CD14-positive monocyte (primary cell): Measurements from ENCODE around the gene PRKAG3. TPM values are rescaled to one million over a fixed set of nuclear protein-coding genes. Genes with fewer than 3 reads are reported as not detected.
A peak's percentile ranks its signal among the peaks of the same experiment; 100 is the strongest.

Source experiments
- DNase-seq, 3 donors: peaks; one replicate each; pipeline ENCODE4 v3.0.0-alpha.2; 2011 to 2022
- H2AFZ ChIP-seq: 2 replicates; pipeline ENCODE4 v1.6.0; 2012; ENCODE audit warnings: mild to moderate bottlenecking, low read depth, low read length, inconsistent platforms; ENCODE audit not compliant: insufficient read depth, poor library complexity, severe bottlenecking
- H3K27ac ChIP-seq, 2 donors: 1 replicate in 1 of 2; 2 replicates in 1 of 2; pipeline ENCODE4 v1.5.1; 2012 to 2013; ENCODE audit warnings: low read length in 2 of 2, control low read depth in 1 of 2, inconsistent platforms in 1 of 2, low read depth in 1 of 2, mild to moderate bottlenecking in 1 of 2
- H3K27me3 ChIP-seq, 2 donors: one replicate each; pipeline versions ENCODE4 v1.6.0 to v1.6.1; 2011 to 2013; ENCODE audit warnings: low read length in 2 of 2; ENCODE audit not compliant: control insufficient read depth in 2 of 2, insufficient read depth in 2 of 2
- H3K36me3 ChIP-seq, 2 donors: replicated peaks in 1 of 2; 1 replicate in 1 of 2; 2 replicates in 1 of 2; pipeline versions ENCODE4 v1.5.1 to v1.6.1; 2012 to 2013; ENCODE audit warnings: low read length in 2 of 2, control low read depth in 1 of 2, inconsistent platforms in 1 of 2, mild to moderate bottlenecking in 1 of 2; ENCODE audit not compliant: insufficient read depth in 2 of 2, control insufficient read depth in 1 of 2
- H3K4me1 ChIP-seq, 2 donors: 1 replicate in 1 of 2; 2 replicates in 1 of 2; pipeline versions ENCODE4 v1.5.1 to v1.6.1; 2012 to 2013; ENCODE audit warnings: low read length in 2 of 2, control low read depth in 1 of 2, inconsistent platforms in 1 of 2, mild to moderate bottlenecking in 1 of 2, moderate library complexity in 1 of 2; ENCODE audit not compliant: insufficient read depth in 2 of 2, control insufficient read depth in 1 of 2
- H3K4me2 ChIP-seq: replicated peaks from 2 replicates; pipeline ENCODE3; 2012; ENCODE audit warnings: low read length, moderate library complexity, mild to moderate bottlenecking; ENCODE audit not compliant: poor library complexity, severe bottlenecking; ENCODE audit errors: extremely low read depth
- H3K4me3 ChIP-seq, 3 experiments: fragments of 200-600 bp in 1 of 3; sonication (generic) in 1 of 3; replicated peaks in 1 of 3; 1 replicate in 2 of 3; 2 replicates in 1 of 3; pipeline ENCODE4 v1.5.1; 2011 to 2013; ENCODE audit warnings: low read length in 3 of 3, mild to moderate bottlenecking in 3 of 3, control low read depth in 2 of 3, low read depth in 2 of 3, inconsistent platforms in 1 of 3, moderate library complexity in 1 of 3
- H3K79me2 ChIP-seq: 2 replicates; pipeline ENCODE4 v1.6.0; 2012; ENCODE audit warnings: mild to moderate bottlenecking, control low read depth, inconsistent platforms, low read length, moderate library complexity; ENCODE audit not compliant: insufficient read depth
- H3K9ac ChIP-seq: 2 replicates; pipeline ENCODE4 v1.6.0; 2017; ENCODE audit warnings: low read length, mild to moderate bottlenecking; ENCODE audit not compliant: insufficient read depth, poor library complexity, severe bottlenecking
- H3K9me3 ChIP-seq, 2 donors: replicated peaks in 1 of 2; 1 replicate in 1 of 2; 2 replicates in 1 of 2; pipeline versions ENCODE4 v1.5.1 to v1.6.1; 2012 to 2013; ENCODE audit warnings: low read length in 2 of 2, control low read depth in 1 of 2; ENCODE audit not compliant: control insufficient read depth in 1 of 2, insufficient read depth in 1 of 2
- H4K20me1 ChIP-seq: 2 replicates; pipeline ENCODE4 v1.6.0; 2012; ENCODE audit warnings: mild to moderate bottlenecking, low read length, control low read depth, moderate library complexity; ENCODE audit not compliant: insufficient read depth
- H3K27ac Mint-ChIP-seq, 7 donors: one replicate each; pipeline ENCODE4 v1.8.0; 2020; ENCODE audit warnings: mild to moderate bottlenecking in 7 of 7, mixed read lengths in 7 of 7, moderate library complexity in 6 of 7, inconsistent platforms in 2 of 7
- H3K27me3 Mint-ChIP-seq, 3 donors: one replicate each; pipeline ENCODE4 v1.8.0; 2021 to 2022; ENCODE audit warnings: low read depth in 3 of 3, mild to moderate bottlenecking in 3 of 3, mixed read lengths in 3 of 3, moderate library complexity in 3 of 3, inconsistent platforms in 1 of 3
- H3K36me3 Mint-ChIP-seq, 2 donors: one replicate each; pipeline ENCODE4 v1.8.0; 2020; ENCODE audit warnings: mixed read lengths in 2 of 2, inconsistent platforms in 1 of 2, mild to moderate bottlenecking in 1 of 2
- H3K4me1 Mint-ChIP-seq: one replicate; pipeline ENCODE4 v1.8.0; 2020; ENCODE audit warnings: mild to moderate bottlenecking, mixed read lengths
- H3K4me3 Mint-ChIP-seq, 2 donors: one replicate each; pipeline ENCODE4 v1.8.0; 2020; ENCODE audit warnings: mild to moderate bottlenecking in 2 of 2, mixed read lengths in 2 of 2, moderate library complexity in 1 of 2
- H3K9me3 Mint-ChIP-seq, 7 donors: one replicate each; pipeline ENCODE4 v1.8.0; 2020 to 2022; ENCODE audit warnings: mixed read lengths in 7 of 7, mild to moderate bottlenecking in 6 of 7, moderate library complexity in 6 of 7, inconsistent platforms in 2 of 7
- CTCF ChIP-seq: fragments of 200-600 bp; IDR thresholded peaks from one replicate; pipeline ENCODE4 v1.8.0; 2022; ENCODE audit warnings: antibody characterized with exemption, mild to moderate bottlenecking
- WGBS: methylation state at CpG from one replicate; pipeline ENCODE4 v1.1.5; 2013; ENCODE audit warnings: missing lambda C conversion rate; ENCODE audit not compliant: insufficient coverage; 5-methylcytosine and 5-hydroxymethylcytosine counted together
- intact Hi-C, 2 donors: fragments of 100-400 bp; cut with micrococcal nuclease; formaldehyde crosslinking; loops; one replicate each; pipeline versions ENCODE4 v1.15.0 to v1.15.1; 2023
- polyA plus RNA-seq, 3 donors: library from polyadenylated mRNA; depleted of rRNA in 1 of 3; unstranded in 2 of 3; stranded (reverse) in 1 of 3; fragments of 300-500 nt in 2 of 3; fragments of >200 nt in 1 of 3; fragmentation: Illumina TruSeq in 2 of 3; gene quantifications; 1 replicate in 2 of 3; 2 replicates in 1 of 3; pipeline ENCODE4 v1.2.3, GENCODE V29; 2012 to 2021

PRKAG3 gene
- polyA plus RNA-seq, 3 donors: not detected

DNA sequence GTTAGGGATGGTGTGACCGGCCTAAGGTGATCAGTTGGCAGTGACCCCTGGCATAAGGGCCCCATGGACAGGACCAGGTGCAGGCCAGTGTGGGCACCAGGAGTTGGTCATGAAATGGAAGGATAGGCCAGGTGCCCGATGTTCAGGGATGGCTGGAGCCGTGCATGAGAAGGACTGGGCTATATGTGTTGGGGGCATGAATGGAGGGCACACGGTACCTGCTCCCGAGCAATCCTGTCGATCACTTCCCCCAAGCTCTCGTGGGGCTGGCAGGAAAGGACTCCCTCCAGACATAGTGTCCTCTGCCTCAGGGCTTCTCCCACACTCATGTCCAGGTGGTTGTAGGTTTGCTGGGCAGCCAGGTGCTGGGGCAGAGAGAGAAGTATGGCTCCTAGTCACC lies 7.6 kb downstream of the PRKAG3 start:
- Histone ChIP-seq H3K4me3 (no peak overlapping the region), H3K79me2 (no peaks in the 10 kb centered on the region), H3K27ac (no peak overlapping the region), H3K4me2 (no peak overlapping the region), H3K36me3 (peaks cover 0 to 4% of the 10 kb centered on the region in 2 donors), H3K27me3 (peaks cover 0 to 5% of the 10 kb centered on the region in 2 donors), H2AFZ (no peak overlapping the region), H3K9ac (no peak overlapping the region), H3K9me3 (no peaks in the 10 kb centered on the region), H4K20me1 (no peaks in the 10 kb centered on the region), H3K4me1 (peaks cover 27 to 31% of the 10 kb centered on the region in 2 donors)
- no peak for TF ChIP-seq CTCF
- DNase-seq: no peak
- Mint-ChIP-seq H3K4me1 (peaks cover 38% of the 10 kb centered on the region), H3K27me3 (peaks cover 16 to 26% (median 24%) of the 10 kb centered on the region in 3 donors), H3K27ac (no peak overlapping the region), H3K4me3 (no peak overlapping the region), H3K36me3 (peaks cover 22 to 25% of the 10 kb centered on the region in 2 donors), H3K9me3 (peaks cover 0 to 7% (median 0%) of the 10 kb centered on the region in 7 donors)
- 100% methylated on average over 3 of the region's 7 CpGs for WGBS
- intact Hi-C loops: loop anchor here (5.0 kb wide), 3 partner anchors 77 to 97 kb away; no protein-coding TSS in a partner anchor

GRCh38 chr2:218823196-218823855 lies 8.3 kb downstream of the PRKAG3 start:
- TF ChIP-seq CTCF: no peak
- Mint-ChIP-seq H3K4me3 (no peak overlapping the region), H3K27ac (peak overlapping the region in 3 of 7 donors; percentile 25 to 64 (median 50)), H3K36me3 (peaks cover 28 to 32% of the 10 kb centered on the region in 2 donors), H3K9me3 (peaks cover 0 to 7% (median 2%) of the 10 kb centered on the region in 7 donors), H3K27me3 (peaks cover 12 to 24% (median 23%) of the 10 kb centered on the region in 3 donors), H3K4me1 (peaks cover 45% of the 10 kb centered on the region)
- Histone ChIP-seq H3K79me2 (no peaks in the 10 kb centered on the region), H3K27me3 (peaks cover 0 to 5% of the 10 kb centered on the region in 2 donors), H3K4me3 (no peak overlapping the region), H3K36me3 (peaks cover 0 to 10% of the 10 kb centered on the region in 2 donors), H3K4me1 (peaks cover 27 to 32% of the 10 kb centered on the region in 2 donors), H3K9me3 (no peaks in the 10 kb centered on the region), H2AFZ (no peak overlapping the region), H3K27ac (no peak overlapping the region), H3K9ac (no peak overlapping the region), H4K20me1 (no peaks in the 10 kb centered on the region), H3K4me2 (no peak overlapping the region)
- intact Hi-C loops: loop anchor here (5.0 kb wide), 3 partner anchors 76 to 96 kb away; no protein-coding TSS in a partner anchor
- WGBS: 91% methylated on average over 8 of the region's 9 CpGs
- peak in 1 of 3 donors; percentile 31 for DNase-seq
